ENCODE measurements around the gene ATP8B4. TPM values are rescaled to one million over a fixed set of nuclear protein-coding genes. Genes with fewer than 3 reads are reported as not detected.

The ATP8B4 gene
- total and polyA plus RNA-seq, 7 donors = 1.2 to 11.1 (median 4.9) TPM

DNA sequence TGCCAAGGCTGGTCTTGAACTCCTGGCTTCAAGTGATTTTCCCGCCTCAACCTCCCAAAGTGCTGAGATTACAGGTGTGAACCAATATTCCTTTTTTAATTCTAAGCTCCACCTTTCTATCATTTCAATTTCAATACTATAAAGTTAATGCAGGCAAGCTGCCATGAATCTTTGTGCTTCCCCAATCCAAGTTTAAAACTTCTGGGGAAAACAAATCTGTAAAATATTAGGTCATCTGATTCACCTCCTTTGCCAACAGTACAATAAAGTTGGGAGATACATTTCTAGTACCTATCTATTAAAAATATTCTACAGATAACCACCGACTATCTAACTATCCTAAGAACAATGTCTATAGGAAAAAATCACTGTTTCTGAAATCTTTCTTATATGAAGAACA lies 102.1 kb downstream of the ATP8B4 start:
- peak overlapping the region in 1 of 4 donors; percentile 44 for H3K27ac ChIP-seq
- peaks cover 0 to 22% (median 7%) of the 10 kb centered on the region in 4 donors for H3K4me1 ChIP-seq
- H3K27me3 ChIP-seq = no peaks in the 10 kb centered on the region
- no peaks in the 10 kb centered on the region for H3K9me3 ChIP-seq
- no peaks in the 10 kb centered on the region for H3K36me3 ChIP-seq
- TF ChIP-seq EP300 (IDR thresholded peaks at IDR 0.05) (no peak), POLR2A (IDR thresholded peaks at IDR 0.05) (no peak), POLR2AphosphoS5 (IDR thresholded peaks at IDR 0.05) (no peak)
- TF ChIP-seq, protein P1, sequence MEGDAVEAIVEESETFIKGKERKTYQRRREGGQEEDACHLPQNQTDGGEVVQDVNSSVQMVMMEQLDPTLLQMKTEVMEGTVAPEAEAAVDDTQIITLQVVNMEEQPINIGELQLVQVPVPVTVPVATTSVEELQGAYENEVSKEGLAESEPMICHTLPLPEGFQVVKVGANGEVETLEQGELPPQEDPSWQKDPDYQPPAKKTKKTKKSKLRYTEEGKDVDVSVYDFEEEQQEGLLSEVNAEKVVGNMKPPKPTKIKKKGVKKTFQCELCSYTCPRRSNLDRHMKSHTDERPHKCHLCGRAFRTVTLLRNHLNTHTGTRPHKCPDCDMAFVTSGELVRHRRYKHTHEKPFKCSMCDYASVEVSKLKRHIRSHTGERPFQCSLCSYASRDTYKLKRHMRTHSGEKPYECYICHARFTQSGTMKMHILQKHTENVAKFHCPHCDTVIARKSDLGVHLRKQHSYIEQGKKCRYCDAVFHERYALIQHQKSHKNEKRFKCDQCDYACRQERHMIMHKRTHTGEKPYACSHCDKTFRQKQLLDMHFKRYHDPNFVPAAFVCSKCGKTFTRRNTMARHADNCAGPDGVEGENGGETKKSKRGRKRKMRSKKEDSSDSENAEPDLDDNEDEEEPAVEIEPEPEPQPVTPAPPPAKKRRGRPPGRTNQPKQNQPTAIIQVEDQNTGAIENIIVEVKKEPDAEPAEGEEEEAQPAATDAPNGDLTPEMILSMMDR (IDR thresholded peaks at IDR 0.05) = no peak
- WGBS, 2 donors = 68 to 70% methylated on average over 2 of the region's 2 CpGs
- DNase-seq = no peak
- H3K4me3 ChIP-seq = no peak overlapping the region
- intact Hi-C loops (cut with DNase I) = no loop called here

GRCh38 chr15:50012790-50013189 lies 106.2 kb downstream of the ATP8B4 start:
- no peak overlapping the region for H3K4me3 ChIP-seq
- H3K4me1 ChIP-seq = peaks cover 0 to 43% (median 21%) of the 10 kb centered on the region in 4 donors
- no peaks in the 10 kb centered on the region for H3K36me3 ChIP-seq
- H3K9me3 ChIP-seq = no peaks in the 10 kb centered on the region
- no peak for DNase-seq
- intact Hi-C loops (cut with DNase I) = no loop called here
- H3K27ac ChIP-seq = no peak overlapping the region
- TF ChIP-seq POLR2AphosphoS5 (IDR thresholded peaks at IDR 0.05) (no peak), POLR2A (IDR thresholded peaks at IDR 0.05) (no peak), EP300 (IDR thresholded peaks at IDR 0.05) (no peak)
- TF ChIP-seq, protein P1 (IDR thresholded peaks at IDR 0.05) = no peak
- no peaks in the 10 kb centered on the region for H3K27me3 ChIP-seq

DNA sequence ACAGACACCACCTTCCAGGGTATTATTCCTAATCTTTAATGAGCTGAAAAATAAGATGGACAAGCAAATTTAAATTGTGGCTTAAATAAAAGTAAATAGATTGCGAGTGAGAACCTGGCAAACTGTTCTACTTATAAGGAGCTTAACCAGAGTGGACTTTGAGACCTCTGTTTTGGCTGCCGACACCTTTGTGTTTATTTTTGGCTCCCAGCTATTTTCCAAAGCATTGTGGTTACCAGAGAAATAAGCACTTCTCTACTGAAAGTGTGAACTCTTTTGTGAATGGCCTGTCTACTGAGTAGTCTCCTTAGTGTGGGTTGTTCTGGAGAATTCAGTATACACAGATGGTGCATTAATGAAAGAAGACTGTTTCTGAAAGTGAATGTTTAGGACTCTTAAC lies 109.4 kb downstream of the ATP8B4 start:
- intact Hi-C loops (cut with DNase I) = loop anchor here (10.0 kb wide), 1 partner anchor 515 kb away; no protein-coding TSS in a partner anchor
- no peak for DNase-seq
- Histone ChIP-seq H3K27ac (peak overlapping the region in 2 of 4 donors; percentile 2 to 22), H3K4me1 (peaks cover 0 to 35% (median 18%) of the 10 kb centered on the region in 4 donors), H3K27me3 (no peaks in the 10 kb centered on the region), H3K36me3 (no peaks in the 10 kb centered on the region), H3K9me3 (no peaks in the 10 kb centered on the region), H3K4me3 (no peak overlapping the region)
- 11 to 49% methylated on average over 2 of the region's 2 CpGs for WGBS, 2 donors
- TF ChIP-seq, protein P1 (IDR thresholded peaks at IDR 0.05) = no peak
- TF ChIP-seq POLR2AphosphoS5 (IDR thresholded peaks at IDR 0.05) (no peak), EP300 (IDR thresholded peaks at IDR 0.05) (no peak), POLR2A (IDR thresholded peaks at IDR 0.05) (no peak)

GRCh38 chr15:50003786-50004334 lies 115.2 kb downstream of the ATP8B4 start:
- H3K27ac ChIP-seq = peak overlapping the region in 3 of 4 donors; percentile 36 to 46 (median 37)
- 57 to 66% methylated on average over 13 of the region's 13 CpGs for WGBS, 2 donors
- H3K4me3 ChIP-seq = no peak overlapping the region
- intact Hi-C loops (cut with DNase I) = loop anchor here (2.0 to 10.0 kb wide), 5 partner anchors 43 to 767 kb away; partner anchors contain the start of genes DTWD1, FAM227B and FGF7
- H3K27me3 ChIP-seq = no peaks in the 10 kb centered on the region
- H3K9me3 ChIP-seq = no peaks in the 10 kb centered on the region
- H3K36me3 ChIP-seq = no peaks in the 10 kb centered on the region
- TF ChIP-seq, protein P1 (IDR thresholded peaks at IDR 0.05) = peak; percentile 50 to 73 (median 58)
- TF ChIP-seq POLR2AphosphoS5 (IDR thresholded peaks at IDR 0.05) (no peak), POLR2A (IDR thresholded peaks at IDR 0.05) (no peak)
- peaks cover 0 to 36% (median 24%) of the 10 kb centered on the region in 4 donors for H3K4me1 ChIP-seq
- DNase-seq = peak; percentile 91

DNA sequence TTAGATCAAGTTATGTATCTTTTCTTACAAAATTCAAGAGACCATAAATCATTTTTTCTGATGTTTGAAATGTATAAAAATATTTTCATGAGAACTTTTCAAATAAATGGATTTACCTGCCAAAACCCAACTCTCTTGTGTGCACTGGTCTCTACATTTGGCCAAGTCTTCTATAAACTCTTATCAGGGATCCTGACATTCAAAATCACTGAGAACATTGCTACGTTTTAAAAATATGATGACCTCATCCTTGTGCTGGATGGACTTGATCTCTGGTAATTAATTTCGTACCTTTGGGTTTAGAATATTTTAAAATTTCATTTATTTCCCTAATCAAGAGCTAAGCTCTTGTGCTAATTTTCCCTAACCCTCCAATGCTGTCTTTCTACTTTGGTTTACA lies 127.4 kb downstream of the ATP8B4 start:
- H3K27ac ChIP-seq = peak overlapping the region; percentile 50 to 76 (median 67)
- peaks cover 0 to 92% (median 73%) of the 10 kb centered on the region in 4 donors for H3K4me1 ChIP-seq
- TF ChIP-seq EP300 (IDR thresholded peaks at IDR 0.05) = no peak
- TF ChIP-seq POLR2AphosphoS5 (IDR thresholded peaks at IDR 0.05) = no peak
- TF ChIP-seq, protein P1 (IDR thresholded peaks at IDR 0.05) = no peak
- no peak for TF ChIP-seq POLR2A (IDR thresholded peaks at IDR 0.05)
- H3K9me3 ChIP-seq = no peaks in the 10 kb centered on the region
- intact Hi-C loops (cut with DNase I) = no loop called here
- WGBS, 2 donors = 81 to 87% methylated on average over 2 of the region's 2 CpGs
- H3K27me3 ChIP-seq = no peaks in the 10 kb centered on the region
- no peak for DNase-seq
- no peaks in the 10 kb centered on the region for H3K36me3 ChIP-seq
- no peak overlapping the region for H3K4me3 ChIP-seq

Data from sigmoid colon (tissue), 7 donors.